GM21423 (cell line): ENCODE results near the gene P2RX5.
"Not testable (repeated sequence)": the region's sequence is repeated elsewhere in the genome, so short reads cannot be mapped to it uniquely, and the experiment has no call there.

Experiments used
- ATAC-seq: cut with Tn5 transposase; IDR thresholded peaks from one replicate; pipeline ENCODE4 v1.9.1; 2021; ENCODE audit warnings: mild to moderate bottlenecking, moderate library complexity; ENCODE audit not compliant: unreplicated experiment

Gene P2RX5

GRCh38 chr17:3712811-3713463 lies 17.0 kb upstream of the P2RX5 start:
- no peak for ATAC-seq

DNA sequence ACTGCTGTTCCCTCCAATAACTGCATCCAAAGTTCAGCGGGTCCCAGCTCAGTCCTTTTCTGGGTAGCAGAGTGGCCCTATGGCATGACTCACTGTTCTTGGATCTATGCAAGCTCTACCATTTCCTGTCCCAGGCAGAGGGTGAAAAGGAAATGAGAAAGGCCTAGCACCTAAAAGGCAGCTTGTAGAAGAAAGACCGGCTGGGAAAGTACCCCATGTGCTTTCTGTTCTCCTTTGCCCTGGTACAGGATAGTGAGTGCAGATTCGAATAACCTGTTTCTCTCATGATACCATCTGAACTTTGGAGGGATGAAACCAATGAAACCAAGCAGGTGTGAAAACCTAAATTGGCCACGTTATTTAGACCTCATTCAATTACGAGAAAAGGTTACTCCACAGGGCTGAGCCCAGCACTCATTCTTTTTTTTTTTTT lies 15.0 kb upstream of the P2RX5 start:
- peak; percentile 90 for ATAC-seq

GRCh38 chr17:3708366-3708765 lies 12.4 kb upstream of the P2RX5 start:
- no peak for ATAC-seq

GRCh38 chr17:3705718-3705984 lies 9.7 kb upstream of the P2RX5 start:
- not testable (repeated sequence) for ATAC-seq

DNA sequence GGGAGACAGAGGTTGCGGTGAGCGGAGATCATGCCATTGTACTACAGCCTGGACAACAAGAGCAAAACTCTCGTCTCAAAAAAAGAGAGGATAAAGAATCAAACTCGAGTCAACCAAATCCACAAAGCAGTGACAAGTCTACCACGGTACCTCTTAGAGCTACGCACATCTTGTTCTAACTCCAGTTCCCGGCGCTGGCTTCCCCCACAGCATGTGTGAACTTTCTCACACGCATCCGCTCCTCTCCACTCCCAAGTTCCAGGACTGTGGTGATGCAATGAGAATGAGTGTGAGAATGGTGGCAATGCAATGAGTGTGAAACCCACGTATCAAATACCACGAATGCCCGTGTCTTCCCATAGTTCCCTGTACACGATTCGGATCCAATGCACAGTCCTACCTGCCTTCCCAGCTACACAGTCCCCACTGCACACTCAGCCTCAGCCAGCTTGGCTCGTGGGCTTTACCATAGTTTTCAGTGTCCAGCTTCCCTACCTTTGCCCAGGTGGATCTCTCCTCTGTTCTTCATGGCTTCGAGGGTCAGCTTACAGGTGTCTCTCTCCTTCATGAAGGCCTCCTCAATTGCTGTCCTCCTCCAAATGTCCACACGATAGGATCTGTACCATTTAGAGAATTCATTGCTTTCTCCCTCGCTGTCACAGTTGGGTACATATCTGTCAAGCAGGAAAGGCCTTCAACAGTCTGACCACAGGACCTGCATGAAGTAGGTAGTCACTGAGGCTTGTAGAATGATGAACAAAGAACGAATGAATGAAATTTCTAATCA lies 9.2 kb upstream of the P2RX5 start:
- ATAC-seq, result no peak

GRCh38 chr17:3702041-3702539 lies 6.1 kb upstream of the P2RX5 start:
- not testable (repeated sequence) for ATAC-seq

GRCh38 chr17:3699951-3700350 lies 4.0 kb upstream of the P2RX5 start:
- no peak for ATAC-seq

DNA sequence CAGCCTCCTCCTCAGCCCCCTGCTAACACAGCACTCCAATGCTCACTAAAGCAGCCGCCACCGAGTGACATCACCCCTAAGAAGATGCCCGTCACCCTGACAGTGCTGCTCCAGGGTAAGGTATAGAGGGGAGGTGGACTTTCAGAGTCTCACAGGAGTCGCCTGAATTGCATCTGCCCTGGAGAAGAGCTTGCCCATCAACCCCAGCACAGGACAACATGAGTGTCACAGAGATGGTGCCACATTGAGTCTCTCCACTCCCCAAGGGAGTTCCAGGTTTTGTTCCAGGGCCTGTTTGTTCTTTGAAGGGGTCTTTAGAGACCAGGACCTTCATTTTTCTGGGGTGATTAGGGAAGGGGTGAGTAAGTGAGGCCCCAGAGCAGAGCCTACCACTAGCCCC lies 2.2 kb upstream of the P2RX5 start:
- ATAC-seq, result no peak

- no peak for ATAC-seq
Observed at GRCh38 chr17:3697103-3697476, 1.1 kb upstream of the P2RX5 start.

DNA sequence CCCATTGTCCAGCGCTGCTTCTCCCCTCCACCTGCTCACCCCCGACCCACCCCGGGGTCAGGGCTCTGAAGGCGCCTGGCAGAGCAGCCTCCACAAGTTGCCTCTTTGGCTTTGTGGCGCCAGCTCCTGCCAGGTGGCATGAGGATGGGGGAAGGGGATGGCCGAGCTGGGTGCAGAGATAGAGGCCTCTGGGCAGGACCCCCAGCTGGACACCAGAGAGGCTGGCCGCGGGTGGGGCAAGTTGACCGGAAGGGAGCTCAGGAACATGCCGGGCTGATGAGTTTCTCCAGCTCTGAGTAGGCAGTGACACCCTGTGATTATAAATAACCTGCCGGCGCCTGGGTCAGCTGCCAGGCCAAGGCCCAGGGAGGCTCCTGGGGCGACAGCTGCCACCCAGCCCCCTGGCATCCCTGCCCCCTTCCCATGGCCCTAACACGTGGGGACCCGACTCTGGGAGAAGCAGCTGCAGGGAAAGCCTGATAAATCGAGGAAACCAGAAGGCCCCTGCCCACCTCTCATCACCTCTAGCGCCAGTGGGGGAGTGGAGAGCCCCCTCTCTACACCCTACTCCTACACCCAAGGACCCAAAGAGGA lies 729 bp downstream of the P2RX5 start:
- ATAC-seq, result no peak

DNA sequence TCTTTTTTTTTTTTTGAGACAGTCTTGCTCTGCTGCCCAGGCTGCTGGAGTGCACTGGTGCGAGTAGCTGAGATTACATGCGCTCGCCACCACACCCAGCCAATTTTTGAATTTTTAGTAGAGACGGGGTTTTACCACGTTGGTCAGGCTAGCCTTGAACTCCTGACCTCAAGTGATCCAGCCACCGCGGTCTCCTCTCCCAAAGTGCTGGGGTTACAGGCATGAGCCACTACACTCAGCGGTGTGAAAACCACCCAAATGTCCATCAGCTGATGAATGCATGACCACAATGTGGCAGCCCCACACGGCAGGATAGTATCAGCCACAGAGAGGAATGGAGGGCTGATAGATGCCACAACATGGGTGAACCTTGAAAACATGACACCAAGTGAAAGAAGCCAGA lies 2.1 kb downstream of the P2RX5 start:
- ATAC-seq, result peak; percentile 56

DNA sequence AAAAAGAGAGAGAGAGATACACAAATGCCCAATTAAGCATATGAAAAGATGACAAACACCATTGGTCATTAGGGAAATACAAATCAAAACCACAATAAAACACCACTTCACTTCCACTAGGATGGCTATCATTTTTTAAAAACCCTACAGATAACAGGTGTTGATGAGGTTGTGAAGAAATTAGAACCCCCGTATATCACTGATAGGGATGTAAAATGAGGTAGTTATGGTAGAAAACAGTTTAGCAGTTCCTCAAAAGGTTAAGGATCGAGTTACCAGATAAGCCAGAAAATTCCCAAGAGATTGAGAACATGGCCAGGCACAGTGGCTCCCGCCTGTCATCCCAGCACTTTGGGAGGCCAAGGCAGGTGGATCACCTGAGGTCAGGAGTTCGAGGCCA lies 2.8 kb downstream of the P2RX5 start:
- ATAC-seq, result no peak

DNA sequence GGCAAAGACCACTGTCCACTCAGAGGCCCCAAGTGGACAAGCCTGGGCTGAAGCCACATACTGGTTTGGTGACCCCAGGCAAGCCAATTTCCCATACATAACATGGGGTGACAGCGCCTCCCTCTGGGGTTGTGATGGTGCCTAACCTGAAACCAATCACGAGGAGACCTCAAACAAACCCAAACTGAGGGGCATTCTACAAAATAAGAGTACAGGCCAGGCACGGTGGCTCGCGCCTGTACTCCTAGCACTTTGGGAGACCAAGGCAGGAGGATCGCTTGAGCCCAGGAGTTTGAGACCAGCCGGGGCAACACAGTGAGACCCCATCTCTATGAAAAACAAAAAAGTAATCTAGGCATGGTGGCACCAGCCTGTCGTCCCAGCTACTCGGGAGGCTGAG lies 3.6 kb downstream of the P2RX5 start:
- ATAC-seq, result no peak

DNA sequence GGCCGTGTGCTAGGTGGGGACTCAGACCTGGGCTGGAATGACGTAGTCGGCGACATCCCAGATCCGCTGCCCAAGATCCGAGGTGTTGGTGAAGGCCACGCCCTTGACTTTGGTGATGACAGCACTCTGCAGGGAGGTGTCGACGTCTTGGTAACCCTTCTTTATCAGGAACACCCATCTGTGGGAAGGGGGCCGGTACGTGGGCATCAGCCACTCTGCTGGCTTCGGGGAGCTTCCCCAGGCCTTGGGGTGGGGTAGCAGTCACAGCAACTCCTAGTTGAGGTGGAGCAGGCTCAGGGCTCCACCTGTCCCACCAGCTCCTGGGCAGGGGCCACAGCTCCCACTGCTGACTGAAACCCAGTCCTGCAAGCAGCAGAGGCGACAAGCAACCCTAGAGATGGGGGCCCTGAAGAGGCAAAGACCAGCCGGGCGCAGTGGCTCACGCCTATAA lies 4.3 kb downstream of the P2RX5 start:
- ATAC-seq, result no peak

- ATAC-seq, result no peak
Observed at GRCh38 chr17:3690094-3690715, 5.8 kb downstream of the P2RX5 start.

DNA sequence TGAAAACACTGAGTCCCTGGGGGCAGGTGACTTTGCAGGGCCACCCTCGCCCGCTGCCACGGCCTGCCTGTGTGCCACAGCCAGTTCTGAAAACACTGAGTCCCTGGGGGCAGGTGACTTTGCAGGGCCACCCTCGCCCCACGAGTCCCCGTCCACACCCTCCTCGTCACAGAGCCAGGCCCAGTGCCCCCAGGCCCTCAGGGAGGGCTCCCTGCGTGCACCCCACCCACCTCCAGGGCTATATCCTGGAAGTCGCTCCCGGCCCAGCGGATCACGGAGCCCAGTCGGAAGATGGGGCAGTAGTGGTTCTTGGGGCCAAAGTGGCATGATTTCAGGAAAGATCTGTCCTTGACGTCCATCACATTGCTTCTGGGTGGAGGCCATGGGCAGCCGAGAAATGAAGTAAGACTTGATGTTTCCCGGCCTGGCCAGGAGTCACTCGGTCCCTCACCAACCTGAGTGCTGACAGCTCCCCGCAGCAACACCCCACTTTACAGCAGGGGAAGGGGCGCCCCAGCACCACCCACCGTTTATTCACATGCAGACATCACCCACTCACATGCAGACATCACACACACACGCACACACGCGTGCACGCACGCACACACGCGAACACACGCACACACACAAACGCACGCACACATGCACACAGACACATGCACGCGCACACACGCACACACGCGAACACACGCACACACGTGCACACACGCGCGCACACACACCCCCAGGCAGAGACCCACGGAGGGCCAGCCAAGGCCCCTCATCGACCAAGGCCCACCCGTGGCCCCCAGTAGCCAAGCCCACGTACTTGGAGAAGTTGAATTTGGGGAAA lies 6.5 kb downstream of the P2RX5 start:
- no peak for ATAC-seq

DNA sequence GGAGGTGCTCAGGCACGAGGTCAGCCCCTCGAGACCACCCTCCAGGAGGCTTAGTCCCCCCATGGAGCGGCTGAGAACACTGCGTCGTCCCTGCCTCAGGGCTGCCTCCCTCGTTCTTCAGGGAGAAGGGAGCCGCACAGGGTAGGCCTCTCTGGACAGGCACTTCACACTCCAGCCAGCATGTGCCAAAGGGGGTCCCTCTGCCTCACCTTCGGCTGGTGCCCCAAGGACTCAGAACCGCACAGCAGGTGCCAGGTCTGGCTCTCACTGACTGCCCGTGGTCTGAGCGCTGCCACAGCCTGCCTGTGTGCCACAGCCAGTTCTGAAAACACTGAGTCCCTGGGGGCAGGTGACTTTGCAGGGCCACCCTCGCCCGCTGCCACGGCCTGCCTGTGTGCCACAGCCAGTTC lies 7.1 kb downstream of the P2RX5 start:
- no peak for ATAC-seq

GRCh38 chr17:3688027-3688553 lies 7.9 kb downstream of the P2RX5 start:
- ATAC-seq, result no peak

DNA sequence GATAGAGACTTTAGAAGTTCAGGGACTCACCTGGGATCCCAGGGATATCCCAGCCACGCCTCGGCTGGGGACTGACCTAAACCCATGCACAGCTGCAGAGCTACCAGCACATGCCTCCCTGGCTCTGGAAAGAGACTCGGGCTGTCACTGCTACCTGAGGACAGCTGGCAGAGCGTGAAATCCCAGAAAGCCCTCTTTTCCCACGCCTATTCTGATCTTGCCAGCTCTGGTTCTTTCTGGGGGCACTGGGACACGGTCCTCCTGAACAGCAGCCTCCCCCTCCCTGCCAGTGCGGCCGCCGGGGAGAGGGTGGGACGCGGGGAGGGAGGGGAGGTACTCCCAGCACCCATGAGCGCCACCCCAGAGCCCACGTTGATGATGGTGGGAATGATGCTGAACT lies 10.8 kb downstream of the P2RX5 start:
- ATAC-seq, result no peak

DNA sequence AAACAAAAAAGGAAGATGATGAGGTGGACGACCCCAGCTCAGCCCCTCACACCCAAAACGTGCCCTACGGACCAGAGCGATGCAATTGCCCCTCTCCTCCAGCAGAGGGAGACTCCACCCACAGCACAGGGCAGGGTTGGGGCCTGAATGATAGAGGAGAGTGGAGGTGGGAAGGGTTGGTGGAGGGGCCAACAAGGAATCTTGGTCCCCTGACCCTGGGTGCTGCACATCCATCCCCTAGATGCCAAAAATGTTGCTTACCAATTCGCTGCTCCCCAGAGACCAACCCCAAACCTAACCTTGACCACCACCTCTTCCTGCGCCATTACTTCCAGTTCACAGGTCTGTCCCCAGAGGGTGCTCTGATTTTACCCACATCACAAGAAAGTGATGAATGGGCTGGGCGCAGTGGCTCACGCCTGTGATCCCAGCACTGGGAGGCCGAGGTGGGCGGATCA lies 12.9 kb downstream of the P2RX5 start:
- ATAC-seq, result peak; percentile 42
